ENCODE measurements around the gene KRTAP10-12.

The KRTAP10-12 gene

DNA sequence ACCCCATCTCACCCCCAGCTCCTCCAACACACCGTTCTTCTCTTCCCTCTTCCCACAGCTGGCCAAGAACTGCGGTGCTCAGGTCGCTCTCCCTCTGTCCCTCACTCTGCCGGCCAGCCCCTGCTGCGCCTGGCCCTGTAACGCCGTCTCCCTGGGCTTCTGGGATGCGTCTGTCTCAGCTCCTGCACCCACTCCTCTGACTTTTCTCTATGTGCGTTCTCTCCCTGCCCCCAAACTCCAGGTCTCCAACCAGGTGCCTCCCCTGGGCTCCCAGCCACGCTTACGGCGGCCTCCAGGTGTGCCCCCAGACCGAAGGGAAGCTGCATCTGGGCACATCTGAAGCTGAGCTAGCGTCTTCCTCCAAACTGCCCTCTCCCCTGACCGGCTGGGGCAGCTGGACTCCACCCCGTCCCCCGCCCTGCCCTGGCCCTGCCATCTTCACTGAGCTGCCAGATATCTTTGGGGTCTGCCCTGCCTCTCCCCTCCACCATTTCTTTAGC is 2.6 kb downstream of the KRTAP10-12 start:
- peak; percentile 4 for DNase-seq

DNA sequence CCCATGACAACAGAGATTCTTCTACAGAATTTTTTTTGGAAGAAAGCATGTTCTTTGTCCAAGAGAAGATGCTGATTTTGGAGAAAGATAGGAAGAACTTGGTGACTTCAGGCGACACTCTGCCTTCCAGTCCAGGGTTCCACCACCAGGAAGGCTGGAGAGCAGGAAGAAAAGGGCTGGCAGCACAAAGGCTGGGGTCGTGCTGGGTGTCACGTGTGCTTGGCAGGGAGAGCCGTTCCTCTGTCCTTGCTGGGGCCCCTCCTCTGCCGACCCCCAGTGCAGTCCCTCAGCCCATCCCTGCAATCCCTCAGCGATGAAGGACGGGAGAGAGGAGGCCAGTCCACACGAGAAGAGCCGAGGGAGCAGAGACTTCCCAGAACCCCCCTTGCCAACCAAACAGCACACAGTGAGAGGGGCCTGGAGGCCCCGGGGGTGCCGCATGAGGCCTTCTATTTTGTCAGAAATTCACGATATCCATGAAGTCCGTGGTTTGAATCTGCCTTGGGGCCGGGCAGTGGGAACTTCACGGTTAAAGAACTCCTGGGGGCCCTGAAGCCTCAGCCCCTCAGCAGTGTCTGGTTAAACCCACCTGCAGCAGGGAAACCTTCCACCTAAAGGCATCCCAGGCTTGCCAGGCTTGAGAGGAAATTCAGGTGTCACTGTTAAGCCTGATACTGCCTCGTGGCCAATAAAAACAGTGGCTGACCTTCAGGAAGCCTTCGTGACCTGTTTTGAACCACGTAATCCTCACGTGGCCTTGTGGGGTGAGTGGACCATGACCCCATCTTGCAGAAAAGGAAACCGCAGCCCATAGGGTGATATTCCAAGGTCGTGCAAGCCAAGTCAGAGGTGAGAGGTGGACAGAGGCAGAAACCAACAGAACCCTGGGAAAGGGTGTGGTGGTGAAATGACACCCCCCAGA is 3.4 kb downstream of the KRTAP10-12 start:
- peak; percentile 17 for DNase-seq

DNA sequence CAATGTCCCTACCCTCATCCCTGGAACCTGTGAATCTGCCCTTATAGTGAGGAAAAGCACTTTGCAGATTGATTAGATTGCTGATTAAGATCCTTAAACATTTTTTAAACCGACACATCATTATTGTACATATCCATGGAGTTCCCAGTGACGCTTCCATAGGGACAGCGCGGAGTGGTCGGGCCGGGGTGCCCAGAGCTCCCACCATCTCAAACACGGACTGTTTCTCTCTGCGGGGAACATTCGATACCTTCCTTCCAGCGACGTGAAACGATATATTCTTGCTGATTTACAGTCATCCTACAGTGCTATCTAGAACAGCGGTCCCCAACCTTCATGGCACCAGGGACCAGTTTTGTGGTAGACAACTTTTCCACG is 4.0 kb downstream of the KRTAP10-12 start:
- peak; percentile 12 for DNase-seq

DNA sequence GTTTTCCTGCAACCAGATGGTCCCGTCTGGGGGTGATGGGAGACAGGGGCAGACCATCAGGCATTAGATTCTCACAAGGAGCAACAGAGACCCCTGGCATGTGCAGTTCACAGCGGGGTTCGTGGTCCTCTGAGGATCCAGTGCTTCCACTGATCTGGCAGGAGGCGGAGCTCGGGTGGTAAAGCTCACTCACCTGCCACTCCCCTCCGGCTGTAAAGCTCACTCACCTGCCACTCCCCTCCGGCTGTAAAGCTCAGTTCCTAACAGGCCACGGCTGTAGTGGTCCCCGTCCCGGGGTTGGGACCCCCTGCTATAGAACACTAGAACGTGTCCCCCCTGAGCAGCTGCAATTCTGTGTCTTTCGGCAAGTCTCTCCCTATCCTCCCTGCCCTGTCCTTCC is 4.6 kb downstream of the KRTAP10-12 start:
- DNase-seq: peak; percentile 18

DNA sequence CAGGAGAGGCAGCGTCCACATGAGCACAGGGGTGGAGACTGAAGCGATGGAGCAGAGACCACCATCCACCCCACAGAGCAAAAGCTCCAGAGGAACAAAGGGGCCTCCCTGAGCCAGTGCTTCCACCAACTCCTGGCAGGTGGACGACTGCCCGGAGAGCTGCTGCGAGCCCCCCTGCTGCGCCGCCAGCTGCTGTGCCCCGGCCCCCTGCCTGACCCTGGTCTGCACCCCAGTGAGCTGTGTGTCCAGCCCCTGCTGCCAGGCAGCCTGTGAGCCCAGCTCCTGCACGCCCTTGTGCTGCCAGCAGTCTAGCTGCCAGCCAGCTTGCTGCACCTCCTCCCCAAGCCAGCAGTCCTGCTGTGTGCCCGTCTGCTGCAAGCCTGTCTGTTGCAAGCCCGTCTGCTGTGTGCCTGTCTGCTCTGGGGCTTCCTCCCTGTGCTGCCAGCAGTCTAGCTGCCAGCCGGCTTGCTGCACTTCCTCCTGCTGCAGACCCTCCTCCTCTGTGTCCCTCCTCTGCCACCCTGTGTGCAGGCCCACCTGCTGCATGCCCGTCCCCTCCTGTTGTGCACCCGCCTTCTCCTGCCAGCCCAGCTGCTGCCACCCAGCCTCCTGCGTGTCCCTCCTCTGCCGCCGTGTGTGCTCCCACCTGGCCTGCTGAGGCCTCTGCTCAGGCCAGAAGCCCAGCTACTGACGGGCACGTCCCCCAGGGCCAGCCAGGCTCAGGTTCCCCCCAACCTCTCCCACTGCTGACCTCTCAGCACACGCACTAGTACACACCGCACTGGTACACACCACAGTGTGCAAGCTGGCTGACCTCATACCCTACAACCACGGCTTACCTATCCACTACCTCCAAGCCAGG is 5.4 kb downstream of the KRTAP10-12 start:
- DNase-seq: peak; percentile 20

DNA sequence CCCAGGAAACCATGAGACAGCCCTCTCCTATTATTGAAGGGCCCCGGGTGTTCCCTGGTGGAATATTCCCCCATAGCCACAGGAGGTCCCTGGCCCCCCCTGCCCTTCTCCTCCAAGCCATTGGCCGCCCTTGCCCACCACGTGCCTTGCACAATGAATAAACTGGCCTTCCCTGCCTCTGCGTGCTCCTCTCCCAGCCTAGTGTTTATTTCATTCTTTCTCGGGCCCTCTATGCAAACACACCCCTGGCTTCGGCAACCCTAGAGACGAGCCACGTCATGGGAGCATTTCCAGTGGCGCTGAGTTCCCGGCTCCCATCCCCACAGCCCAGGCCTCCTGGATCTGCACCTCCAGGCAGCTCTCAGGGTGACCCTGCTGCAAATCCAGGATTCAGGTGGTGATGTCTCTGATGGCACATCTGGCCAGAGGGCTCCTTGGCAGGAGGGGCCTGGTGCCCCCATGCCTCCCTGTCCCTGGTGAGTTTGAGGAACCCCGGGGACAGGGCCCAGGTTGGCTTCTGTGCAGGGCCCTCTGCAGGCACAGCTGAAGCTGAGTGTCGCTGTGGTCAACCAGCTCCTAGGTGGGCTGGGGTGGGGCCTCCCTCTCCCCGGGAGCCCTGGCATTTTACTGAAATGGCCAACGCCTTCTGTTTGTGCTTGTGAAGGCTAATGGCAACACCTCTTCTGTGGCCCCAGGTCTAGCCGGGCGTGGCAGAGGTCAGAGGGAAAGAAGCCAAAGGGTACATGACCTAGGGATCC is 6.2 kb downstream of the KRTAP10-12 start:
- peak; percentile 10 for DNase-seq

DNA sequence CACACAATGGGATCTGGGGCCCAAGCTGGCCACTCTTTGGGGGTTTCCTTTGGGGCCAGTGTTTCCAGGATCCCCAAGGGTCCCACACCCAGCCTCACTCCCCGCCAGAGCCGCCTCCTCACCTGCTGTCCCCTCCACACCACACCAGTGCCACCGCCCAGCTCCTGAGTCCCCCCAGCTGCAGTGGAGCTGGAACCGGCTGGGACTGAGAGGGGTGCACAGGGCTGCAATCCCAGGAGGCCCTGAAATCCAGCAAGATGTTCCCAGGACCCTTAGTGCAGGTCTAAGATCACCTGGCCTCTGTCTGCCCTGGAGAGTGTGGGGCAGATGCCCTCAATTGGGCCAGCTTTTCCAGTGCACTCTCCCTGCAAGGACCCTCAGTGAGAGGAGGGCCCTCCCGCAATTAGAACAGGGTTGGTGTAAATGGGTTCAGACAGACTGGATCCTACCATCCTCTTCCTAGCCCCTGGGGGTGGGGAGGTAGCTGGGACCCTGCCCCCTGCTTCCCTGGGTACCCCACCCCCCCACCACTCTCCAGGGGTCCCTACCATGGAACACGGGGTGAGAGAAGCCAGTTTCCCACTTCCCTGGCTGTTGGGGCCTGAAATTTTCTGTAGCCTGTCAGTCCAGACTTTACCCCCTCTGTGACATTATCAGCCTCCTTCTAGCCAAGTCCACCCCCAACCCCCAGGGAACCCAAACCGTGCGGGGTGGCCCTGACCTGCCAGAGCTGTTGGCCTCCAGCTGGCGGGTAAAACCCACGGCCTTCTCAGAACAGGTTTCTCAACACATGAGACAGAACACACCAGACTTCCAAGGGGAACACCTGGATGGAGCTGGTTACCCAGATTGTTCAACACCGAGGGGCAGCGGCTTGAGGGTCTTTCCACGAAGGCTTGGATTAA is 7.0 kb downstream of the KRTAP10-12 start:
- DNase-seq: peak; percentile 10

DNA sequence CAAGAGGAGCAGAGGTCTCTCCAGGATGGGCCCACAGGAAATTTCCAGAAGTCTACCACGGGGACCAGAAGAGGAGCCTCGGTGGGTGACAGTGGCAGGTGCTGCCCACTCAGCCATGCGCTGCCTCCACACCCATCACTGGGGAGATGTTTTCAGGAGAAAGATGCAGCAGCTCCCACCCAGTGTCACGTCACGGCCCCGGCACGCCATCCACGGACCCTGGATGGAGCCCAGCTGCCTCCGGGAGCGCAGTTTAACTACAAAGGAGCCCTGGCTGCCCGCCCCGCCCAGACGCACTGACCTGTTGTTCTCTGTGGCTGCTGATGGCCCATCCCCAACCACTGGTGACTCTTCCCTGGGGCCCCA is 7.6 kb downstream of the KRTAP10-12 start:
- peak; percentile 14 for DNase-seq

DNA sequence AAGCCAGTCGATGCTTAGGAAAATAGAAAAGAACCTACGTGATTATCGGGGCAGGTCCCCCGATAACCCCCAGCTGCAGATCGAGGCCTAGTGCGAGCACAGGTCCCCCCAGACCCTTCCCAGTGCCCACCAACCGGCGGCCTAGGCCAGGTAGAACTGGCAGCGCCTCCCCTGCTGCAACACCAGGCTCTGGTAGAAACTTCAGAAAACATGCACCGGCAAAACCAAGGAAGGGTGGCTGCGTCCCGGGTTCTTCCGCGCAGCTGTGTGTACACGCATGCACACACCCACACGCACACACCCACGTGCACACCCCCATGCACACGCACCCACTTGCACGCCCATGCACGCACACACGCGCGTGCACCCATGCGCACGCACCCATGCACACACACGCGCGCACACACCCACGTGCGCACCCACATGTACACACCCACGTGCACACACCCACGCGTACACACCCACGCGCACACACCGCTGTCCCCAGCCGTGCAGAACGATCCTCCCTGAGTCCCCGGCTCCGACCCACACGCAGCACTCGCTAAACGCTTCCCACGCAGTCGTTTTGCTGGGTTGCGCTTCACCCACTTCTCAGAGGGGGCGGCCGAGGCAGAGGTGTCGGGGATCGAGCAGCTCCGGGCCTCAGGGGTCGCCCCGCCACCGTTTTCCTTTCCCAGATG is 9.2 kb downstream of the KRTAP10-12 start:
- no peak for DNase-seq

DNA sequence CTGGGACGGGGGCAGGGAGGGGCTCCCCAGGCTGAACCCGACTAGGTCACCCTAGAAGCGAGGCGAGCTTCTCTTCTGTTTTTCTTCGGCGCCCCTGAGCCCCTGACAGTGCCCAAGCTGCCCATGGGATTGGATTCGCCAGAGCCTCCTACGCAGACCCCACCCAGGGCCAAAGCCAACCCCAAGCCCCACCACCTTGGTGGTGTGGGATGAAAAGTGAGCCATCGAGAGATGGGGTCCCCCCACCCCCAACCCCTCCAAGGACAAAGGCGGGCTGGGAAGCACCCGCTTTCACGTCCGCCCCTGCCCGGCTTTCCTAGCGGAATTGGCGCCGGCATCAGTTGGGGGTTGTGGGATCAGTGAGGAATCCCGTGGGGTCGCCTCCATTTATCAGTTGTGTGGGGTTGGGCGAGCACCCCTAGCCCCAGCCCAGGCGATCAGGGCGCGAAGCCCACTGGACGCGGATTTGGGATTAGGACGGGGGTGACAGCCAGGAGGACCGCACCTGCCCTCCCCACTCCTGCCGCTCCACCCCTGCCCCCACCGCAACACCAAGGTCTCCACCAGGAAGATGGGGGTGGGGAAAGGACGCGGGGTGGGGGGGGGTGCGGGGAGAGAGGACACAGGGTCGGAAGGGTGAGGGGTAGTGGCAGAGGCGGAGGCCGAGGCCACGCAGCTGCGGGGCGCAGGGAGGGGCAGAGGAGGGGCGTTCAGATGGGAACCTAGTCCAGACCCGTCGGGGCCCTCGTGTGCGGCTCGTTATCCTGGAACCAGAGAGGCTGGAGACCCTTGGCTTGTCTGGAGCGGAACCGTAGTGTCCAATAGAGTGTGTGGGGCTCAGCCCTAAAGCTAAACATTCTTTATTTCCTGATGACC is 10.0 kb downstream of the KRTAP10-12 start:
- DNase-seq: no peak

DNA sequence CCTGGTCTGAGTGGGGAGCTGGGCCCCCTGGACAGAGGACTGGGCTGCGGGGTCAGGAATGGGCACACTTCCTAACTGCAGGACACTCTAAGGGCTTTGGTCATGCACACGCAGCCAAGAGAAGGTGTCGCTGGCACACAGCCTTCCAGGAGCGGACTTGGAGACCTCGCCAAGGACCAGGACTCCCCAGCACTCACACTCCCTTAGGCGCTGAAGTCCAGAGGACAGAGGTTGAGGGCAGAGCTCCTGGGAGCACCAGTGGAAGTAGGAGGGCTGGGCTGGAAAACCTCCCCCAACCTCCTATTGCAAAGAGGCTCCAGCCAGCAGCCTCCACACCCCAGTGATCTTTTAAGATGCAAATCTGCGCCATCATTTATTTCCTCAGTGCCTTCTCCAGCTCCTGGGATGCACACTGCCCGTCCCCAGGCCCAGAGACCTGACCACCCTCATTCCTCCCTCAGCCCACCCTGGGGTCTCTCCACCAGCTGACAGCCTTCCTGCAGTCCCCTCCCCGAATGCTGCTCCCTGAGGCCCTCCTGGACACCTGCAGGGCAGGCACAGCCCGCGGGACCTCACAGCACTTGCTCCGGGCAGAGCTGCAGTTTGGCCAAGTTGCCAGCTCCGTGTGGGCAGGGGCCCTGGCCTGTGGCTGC is 11.4 kb downstream of the KRTAP10-12 start:
- DNase-seq: no peak

DNA sequence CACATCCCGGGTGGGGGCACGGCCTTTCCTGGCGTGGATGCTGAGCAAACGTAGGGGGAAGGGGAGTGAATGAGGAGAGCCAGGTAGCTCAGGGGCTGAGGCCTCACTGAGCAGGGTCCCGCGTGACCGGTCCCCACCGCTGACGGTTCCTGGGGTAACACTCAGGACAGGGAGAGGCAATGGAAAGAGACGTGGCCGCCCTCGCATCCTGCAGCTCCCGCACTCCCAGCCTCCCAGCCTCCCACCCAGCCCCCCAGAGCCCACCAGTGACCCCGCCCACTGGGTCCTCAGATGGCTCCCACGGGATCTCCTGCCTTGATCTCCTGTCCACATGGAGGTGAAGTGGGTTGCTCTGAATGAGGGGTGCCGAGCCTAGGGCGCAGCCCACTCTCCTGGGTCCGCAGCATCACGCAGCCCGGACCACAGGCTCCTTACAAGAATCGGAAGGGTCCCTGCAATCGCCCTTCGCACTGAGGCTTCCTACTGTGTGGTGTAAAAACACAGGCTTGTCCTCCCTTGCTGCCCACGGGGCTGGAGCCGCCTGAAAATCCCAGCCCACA is 12.0 kb downstream of the KRTAP10-12 start:
- no peak for DNase-seq

DNA sequence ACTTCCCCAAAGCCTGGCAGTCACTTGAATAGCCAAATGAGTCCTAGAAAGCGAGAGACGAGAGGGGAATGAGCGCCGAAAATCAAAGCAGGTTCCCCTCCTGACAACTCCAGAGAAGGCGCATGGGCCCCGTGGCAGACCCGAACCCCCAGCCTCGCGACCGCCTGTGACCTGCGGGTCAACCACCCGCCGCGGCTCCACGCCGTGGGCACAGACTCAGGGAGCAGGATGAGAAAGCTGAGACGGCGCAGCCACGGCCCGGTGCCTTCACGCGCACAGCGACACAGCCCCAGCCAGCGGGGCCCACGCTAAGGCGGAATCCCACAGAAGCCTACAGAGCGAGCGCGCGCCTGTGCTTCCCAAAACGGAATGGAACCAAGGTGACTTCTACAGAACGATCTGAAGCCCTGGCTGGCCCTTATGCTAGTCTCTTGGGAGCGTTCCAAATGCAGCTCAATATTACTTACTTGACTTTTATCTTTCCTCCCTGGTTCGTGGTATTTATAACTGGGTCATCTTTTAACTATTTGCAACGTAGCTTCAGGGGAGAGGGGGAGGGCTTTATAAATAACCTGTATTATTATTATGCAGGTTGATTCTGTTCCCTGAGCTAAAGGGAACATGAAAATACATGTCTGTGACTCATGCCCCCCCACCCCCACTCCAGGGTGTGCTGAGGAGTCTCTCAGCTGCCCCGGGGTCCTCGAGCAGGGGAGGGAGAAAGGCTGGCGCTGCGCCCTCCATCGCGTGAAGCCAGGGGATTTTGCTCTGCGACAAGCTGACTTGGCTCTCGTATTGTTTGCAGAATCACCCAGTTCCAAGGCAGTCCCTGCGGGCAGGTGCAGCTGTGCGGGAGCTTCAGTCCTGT is 12.7 kb downstream of the KRTAP10-12 start:
- DNase-seq: no peak

DNA sequence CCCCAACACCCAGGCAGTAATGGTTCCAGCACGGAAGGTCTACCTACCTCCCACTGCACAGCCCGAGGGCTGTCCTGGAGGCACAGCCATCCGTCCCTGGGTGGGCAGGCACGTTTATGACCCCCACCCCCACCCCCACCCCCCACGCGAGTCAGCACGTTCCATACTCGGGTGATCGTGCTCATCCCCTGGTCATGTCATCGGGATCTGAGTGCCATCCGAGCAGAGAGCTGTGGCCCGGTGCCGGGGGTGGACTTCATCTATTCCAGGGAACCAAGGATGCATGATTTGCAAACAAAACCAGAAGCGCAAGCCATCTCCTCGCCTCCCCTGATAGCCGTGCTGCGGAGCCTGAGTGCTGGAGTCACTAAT is 13.3 kb downstream of the KRTAP10-12 start:
- no peak for DNase-seq

DNA sequence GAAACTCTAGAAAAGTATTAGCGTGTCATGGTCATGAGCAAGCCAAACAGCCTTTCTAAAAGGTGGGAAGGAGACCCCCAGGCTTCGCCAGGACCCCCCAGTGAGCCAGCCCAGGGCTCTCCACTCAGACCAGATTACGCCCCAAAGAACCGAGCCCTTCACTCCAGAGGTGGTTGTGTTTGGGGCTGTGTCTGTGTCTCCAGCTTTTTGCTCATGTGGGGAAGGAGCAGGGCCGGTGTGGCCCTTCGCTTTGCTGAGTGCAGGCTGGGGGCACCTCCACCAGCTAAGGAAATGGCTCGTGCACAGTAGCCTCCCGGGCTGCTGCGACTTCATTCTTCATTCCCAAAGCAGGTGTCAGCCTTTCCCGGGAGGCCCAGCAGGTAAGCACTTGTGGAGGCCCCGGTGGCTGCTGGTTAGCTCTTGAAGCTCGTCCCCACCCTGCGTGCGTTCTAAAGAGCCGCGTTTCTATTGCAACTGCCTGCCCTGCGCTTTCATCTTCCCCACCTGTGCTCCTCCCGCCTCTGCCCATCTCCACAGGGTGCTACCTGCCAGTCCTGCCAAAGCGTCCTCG is 13.9 kb downstream of the KRTAP10-12 start:
- DNase-seq: no peak

DNA sequence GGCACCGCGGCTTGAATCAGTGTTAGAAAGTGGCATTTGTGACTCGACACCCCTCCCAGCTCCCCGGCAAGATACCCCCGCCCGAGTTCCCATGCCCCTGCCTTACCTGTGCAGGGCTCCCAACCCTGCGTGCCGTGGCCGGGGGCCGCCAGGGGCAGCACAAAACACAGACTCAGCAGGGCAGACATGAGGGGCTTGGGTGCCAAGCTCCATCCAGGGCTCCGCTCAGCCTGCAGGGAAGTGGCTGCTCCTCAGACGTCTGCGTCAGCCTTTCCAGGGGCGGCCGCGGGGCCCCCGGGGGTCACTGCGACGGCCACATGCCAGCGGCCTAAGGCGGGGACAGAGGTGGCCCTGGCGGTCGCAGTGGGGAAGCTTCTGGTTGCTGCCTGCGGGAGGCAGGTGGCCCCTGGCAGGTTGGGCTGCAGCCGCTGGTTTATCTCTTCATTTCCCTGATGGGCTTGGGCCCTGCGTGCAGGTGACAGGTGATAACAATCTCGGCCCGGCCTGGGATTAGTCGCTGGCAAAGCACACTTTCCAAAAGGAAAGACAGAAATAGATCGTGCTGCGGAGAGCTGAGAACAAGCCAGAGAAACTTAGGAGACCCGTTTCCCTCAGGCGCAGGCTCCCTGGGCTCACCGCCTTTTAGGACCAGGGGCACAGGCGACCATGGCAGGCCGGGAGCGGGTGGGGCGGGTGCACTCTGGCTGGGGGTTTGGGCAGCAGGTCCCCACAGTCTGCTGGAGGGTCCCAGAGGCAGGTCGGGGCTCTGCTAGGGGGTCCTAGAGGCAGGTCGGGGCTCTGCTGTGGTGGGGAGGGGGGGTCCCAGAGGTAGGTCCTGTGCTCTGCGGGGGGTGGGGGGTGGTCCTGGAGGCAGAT is 14.6 kb downstream of the KRTAP10-12 start, which contains the start of gene TSPEAR:
TSS of gene TSPEAR (minus strand) at position 246 of the 876 bp plus-strand sequence. CDS start at position 188, 58 bp downstream.
- no peak for DNase-seq
